Endothelial cell of umbilical vein (primary cell): ENCODE results near the gene DRC7. TPM values are rescaled to one million over a fixed set of nuclear protein-coding genes. Genes with fewer than 3 reads are reported as not detected.

Experiments
- BruUV-seq: library from RNA; stranded (reverse); fragments of 400-500 nt; replicated peaks from 2 replicates; lab custom pipeline; 2021; lab: Mats Ljungman, UMichigan
- CTCF ChIA-PET: fragments of 300-600, 350-600 bp; sonication (Branson Sonifier 250); formaldehyde crosslinking; loops from one replicate; lab custom pipeline; 2021; ENCODE audit warnings: antibody characterized with exemption, inconsistent platforms; lab: Charles Lee
- POLR2A ChIA-PET: fragments of 300-600, 350-600 bp; sonication (Branson Sonifier 250); formaldehyde crosslinking; loops from one replicate; lab custom pipeline; 2021; ENCODE audit warnings: antibody characterized with exemption, inconsistent platforms; lab: Charles Lee
- DNase-seq: peaks from one replicate; pipeline ENCODE4 v3.0.0-alpha.2; 2011; ENCODE audit warnings: low read depth, low spot score
- FAIRE-seq: peaks from 2 replicates; lab custom pipeline; 2011; peaks lifted over from hg19 to GRCh38; lab: Jason Lieb, UNC
- H2AFZ ChIP-seq: 2 replicates; pipeline ENCODE4 v1.6.0; 2012; ENCODE audit warnings: low read depth, low read length, control low read depth, inconsistent platforms
- H3K27ac ChIP-seq: 2 replicates; pipeline ENCODE4 v1.5.1; 2011; ENCODE audit warnings: low read depth, mild to moderate bottlenecking, control low read depth, low read length, moderate library complexity; ENCODE audit not compliant: insufficient read depth
- H3K27me3 ChIP-seq, 2 experiments: 2 replicates each; pipeline versions ENCODE4 v1.6.0 to v1.6.1; 2011; ENCODE audit warnings: low read length in 2 of 2, mixed read lengths in 1 of 2; ENCODE audit not compliant: control insufficient read depth in 2 of 2, insufficient read depth in 2 of 2
- H3K36me3 ChIP-seq, 2 experiments: 2 replicates in 1 of 2; 3 replicates in 1 of 2; pipeline ENCODE4 v1.5.1; 2011; ENCODE audit warnings: low read length in 2 of 2, mild to moderate bottlenecking in 1 of 2, moderate library complexity in 1 of 2; ENCODE audit not compliant: control insufficient read depth in 2 of 2, insufficient read depth in 2 of 2; ENCODE audit errors: extremely low read depth in 1 of 2
- H3K4me1 ChIP-seq: 3 replicates; pipeline ENCODE4 v1.5.1; 2011; ENCODE audit warnings: mild to moderate bottlenecking, low read length; ENCODE audit not compliant: control insufficient read depth, insufficient read depth; ENCODE audit errors: extremely low read depth
- H3K4me2 ChIP-seq: 2 replicates; pipeline ENCODE4 v1.6.1; 2011; ENCODE audit warnings: low read length, control low read depth, mixed read lengths; ENCODE audit not compliant: insufficient read depth
- H3K4me3 ChIP-seq, 3 experiments: fragments of 200-600 bp in 1 of 3; sonication (generic), shearing (Covaris generic) in 1 of 3; replicated peaks in 1 of 3; 2 replicates each; pipeline ENCODE4 v1.5.1; 2011 to 2016; ENCODE audit warnings: control low read depth in 3 of 3, low read length in 3 of 3, mild to moderate bottlenecking in 2 of 3, inconsistent platforms in 1 of 3, low read depth in 1 of 3, moderate library complexity in 1 of 3; ENCODE audit not compliant: insufficient read depth in 1 of 3
- H3K79me2 ChIP-seq: 2 replicates; pipeline ENCODE4 v1.6.0; 2012; ENCODE audit warnings: low read length, inconsistent platforms; ENCODE audit not compliant: control insufficient read depth, insufficient read depth
- H3K9ac ChIP-seq: replicated peaks from 2 replicates; pipeline ENCODE3; 2011; ENCODE audit warnings: low read length, control low read depth; ENCODE audit not compliant: insufficient read depth; ENCODE audit errors: extremely low read depth
- H3K9me1 ChIP-seq: replicated peaks from 3 replicates; pipeline ENCODE4 v1.6.0; 2011; ENCODE audit warnings: mild to moderate bottlenecking, low read length; ENCODE audit not compliant: control insufficient read depth, insufficient read depth; ENCODE audit errors: extremely low read depth
- H3K9me3 ChIP-seq: replicated peaks from 2 replicates; pipeline ENCODE4 v1.5.1; 2012; ENCODE audit warnings: low read length, inconsistent platforms; ENCODE audit not compliant: control insufficient read depth, insufficient read depth
- H4K20me1 ChIP-seq: replicated peaks from 2 replicates; pipeline ENCODE3; 2011; ENCODE audit warnings: mild to moderate bottlenecking, low read length; ENCODE audit not compliant: control insufficient read depth, insufficient read depth; ENCODE audit errors: extremely low read depth
- EZH2 ChIP-seq: IDR thresholded peaks from 2 replicates; pipeline ENCODE4 v1.6.1; 2012; ENCODE audit warnings: borderline replicate concordance, low read depth, mild to moderate bottlenecking, moderate library complexity, low read length, inconsistent platforms; ENCODE audit not compliant: severe bottlenecking
- FOS ChIP-seq: IDR thresholded peaks from 2 replicates; pipeline ENCODE4 v1.6.1; 2011; ENCODE audit warnings: mild to moderate bottlenecking, low read length, moderate library complexity, borderline replicate concordance; ENCODE audit not compliant: insufficient read depth
- GATA2 ChIP-seq: IDR thresholded peaks from 2 replicates; pipeline ENCODE4 v1.7.0; 2011; ENCODE audit warnings: low read depth, mild to moderate bottlenecking, moderate library complexity, mixed read lengths, low read length; ENCODE audit not compliant: insufficient read length, insufficient read depth
- JUN ChIP-seq: IDR thresholded peaks from 2 replicates; pipeline ENCODE4 v1.6.1; 2011; ENCODE audit warnings: borderline replicate concordance, low read depth; ENCODE audit not compliant: insufficient read length, insufficient read depth
- MYC ChIP-seq: IDR thresholded peaks from one replicate; pipeline ENCODE4 v1.6.1; 2011; ENCODE audit warnings: mild to moderate bottlenecking, low read depth, low read length
- POLR2A ChIP-seq: IDR thresholded peaks from 2 replicates; pipeline ENCODE4 v1.6.1; 2012; ENCODE audit warnings: low read depth, mild to moderate bottlenecking, control low read depth, low read length
- POLR2AphosphoS5 ChIP-seq: IDR thresholded peaks from 2 replicates; pipeline ENCODE4 v1.6.1; 2012; ENCODE audit warnings: low read depth, mild to moderate bottlenecking, control low read depth, low read length, moderate library complexity; ENCODE audit not compliant: insufficient read depth
- dilution Hi-C: fragments of 300-500 bp; cut with MboI; formaldehyde crosslinking; loops from one replicate; pipeline ENCODE4 v1.15.0; 2019; ENCODE audit warnings: low sequenced_read_pairs; ENCODE audit not compliant: extremely low pct_ligation_motif_present
- intact Hi-C: fragments of 100-400 bp; cut with micrococcal nuclease; formaldehyde crosslinking; loops from one replicate; pipeline ENCODE4 v1.10.0; 2022
- polyA plus RNA-seq, 4 experiments: library from polyadenylated mRNA; depleted of rRNA in 3 of 4; stranded (reverse) in 3 of 4; unstranded in 1 of 4; fragments of >200 nt; gene quantifications; 2 replicates each; pipeline versions ENCODE4 v1.2.1 to v1.2.3, GENCODE V29; 2011 to 2012; ENCODE audit warnings: missing spikeins in 1 of 4
- total RNA-seq: library from RNA; stranded (reverse); gene quantifications from 2 replicates; pipeline ENCODE4 v1.2.3, GENCODE V29; 2021
- TF ChIP-seq, protein P1 (sequence below): IDR thresholded peaks from 2 replicates; pipeline ENCODE4 v1.6.1; 2011; ENCODE audit not compliant: insufficient read depth, insufficient read length
- TF ChIP-seq, protein P2 (sequence below), 2 donors: IDR thresholded peaks; 1 replicate in 1 of 2; 2 replicates in 1 of 2; pipeline ENCODE4 v1.5.1; 2011; ENCODE audit warnings: low read length in 2 of 2, mild to moderate bottlenecking in 2 of 2, moderate library complexity in 2 of 2, control low read depth in 1 of 2, inconsistent platforms in 1 of 2, low read depth in 1 of 2; ENCODE audit not compliant: insufficient read depth in 1 of 2; ENCODE audit errors: extremely low read depth in 1 of 2

DRC7 gene
- total and polyA plus RNA-seq, 2 donors (not counting 3 experiments of a cell fraction or from before 2014, with no cell fraction given) = 0.13 to 0.77 TPM

DNA sequence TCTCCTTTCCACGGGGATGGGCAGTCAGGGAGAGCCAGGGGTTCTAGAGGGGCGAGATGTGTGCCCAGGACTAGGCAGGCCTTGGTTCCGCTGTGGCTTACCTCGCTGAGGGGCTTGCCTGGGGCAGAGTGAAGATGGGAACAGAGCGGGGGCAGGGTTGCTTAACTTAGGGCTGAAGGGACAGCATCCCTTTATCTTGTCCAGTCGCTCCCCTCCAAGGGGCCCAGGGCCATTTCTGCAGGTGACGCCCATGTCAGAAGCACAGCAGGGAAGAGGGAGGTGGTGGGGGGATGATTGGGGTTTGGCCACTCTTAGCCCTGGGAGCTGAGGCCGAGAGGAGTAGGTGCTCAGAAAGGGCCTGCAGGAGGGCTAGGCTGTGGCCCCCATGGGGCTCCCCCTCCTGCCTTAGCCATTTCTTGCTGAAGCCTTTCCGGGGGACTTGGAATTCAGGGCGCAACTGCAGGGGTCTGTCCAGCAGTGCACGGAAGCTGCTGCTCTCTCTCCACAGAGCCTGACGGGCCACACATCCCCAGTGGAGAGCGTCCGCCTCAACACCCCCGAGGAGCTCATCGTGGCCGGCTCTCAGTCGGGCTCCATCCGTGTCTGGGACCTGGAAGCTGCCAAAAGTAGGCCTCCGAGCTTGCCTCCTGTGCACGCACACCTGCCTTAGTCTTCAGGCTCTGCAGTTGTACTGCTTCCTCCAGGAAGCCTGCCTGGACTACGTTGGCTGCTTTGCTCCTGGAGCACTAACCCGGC, 49.5 kb downstream of the DRC7 start:
- Histone ChIP-seq H3K4me3 (no peak overlapping the region), H3K36me3 (peaks cover 0 to 4% of the 10 kb centered on the region in 2 experiments), H3K27ac (no peak overlapping the region), H2AFZ (no peak overlapping the region), H3K27me3 (no peaks in the 10 kb centered on the region), H3K4me2 (no peak overlapping the region), H3K79me2 (no peaks in the 10 kb centered on the region), H4K20me1 (no peaks in the 10 kb centered on the region), H3K4me1 (no peaks in the 10 kb centered on the region), H3K9ac (no peak overlapping the region), H3K9me3 (no peaks in the 10 kb centered on the region), H3K9me1 (no peaks in the 10 kb centered on the region)
- DNase-seq (no peak), FAIRE-seq (no peak)
- intact Hi-C loops = no loop called here
- dilution Hi-C loops = no loop called here
- TF ChIP-seq POLR2AphosphoS5 (no peak), EZH2 (no peak), FOS (no peak), JUN (no peak), GATA2 (no peak), MYC (no peak), POLR2A (no peak)
- TF ChIP-seq, protein P1, sequence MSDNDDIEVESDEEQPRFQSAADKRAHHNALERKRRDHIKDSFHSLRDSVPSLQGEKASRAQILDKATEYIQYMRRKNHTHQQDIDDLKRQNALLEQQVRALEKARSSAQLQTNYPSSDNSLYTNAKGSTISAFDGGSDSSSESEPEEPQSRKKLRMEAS = no peak
- TF ChIP-seq, protein P2, sequence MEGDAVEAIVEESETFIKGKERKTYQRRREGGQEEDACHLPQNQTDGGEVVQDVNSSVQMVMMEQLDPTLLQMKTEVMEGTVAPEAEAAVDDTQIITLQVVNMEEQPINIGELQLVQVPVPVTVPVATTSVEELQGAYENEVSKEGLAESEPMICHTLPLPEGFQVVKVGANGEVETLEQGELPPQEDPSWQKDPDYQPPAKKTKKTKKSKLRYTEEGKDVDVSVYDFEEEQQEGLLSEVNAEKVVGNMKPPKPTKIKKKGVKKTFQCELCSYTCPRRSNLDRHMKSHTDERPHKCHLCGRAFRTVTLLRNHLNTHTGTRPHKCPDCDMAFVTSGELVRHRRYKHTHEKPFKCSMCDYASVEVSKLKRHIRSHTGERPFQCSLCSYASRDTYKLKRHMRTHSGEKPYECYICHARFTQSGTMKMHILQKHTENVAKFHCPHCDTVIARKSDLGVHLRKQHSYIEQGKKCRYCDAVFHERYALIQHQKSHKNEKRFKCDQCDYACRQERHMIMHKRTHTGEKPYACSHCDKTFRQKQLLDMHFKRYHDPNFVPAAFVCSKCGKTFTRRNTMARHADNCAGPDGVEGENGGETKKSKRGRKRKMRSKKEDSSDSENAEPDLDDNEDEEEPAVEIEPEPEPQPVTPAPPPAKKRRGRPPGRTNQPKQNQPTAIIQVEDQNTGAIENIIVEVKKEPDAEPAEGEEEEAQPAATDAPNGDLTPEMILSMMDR (IDR thresholded peaks at IDR 0.05; ENCODE audit: extremely low read depth in 1 of 2, insufficient read depth in 1 of 2, low read depth in 1 of 2, low read length in 2 of 2) = no peak
- ChIA-PET CTCF (interaction anchor here (1.5 kb wide), 1 partner anchor 16 kb away, joined by 3 read pairs; no protein-coding TSS in a partner anchor), POLR2A (no interaction called here)
- no TSS peak for BruUV-seq
